Epidermal melanocyte (primary cell): ENCODE measurements around the gene SLFN13.
"Not testable (repeated sequence)": the region's sequence is repeated elsewhere in the genome, so short reads cannot be mapped to it uniquely, and the experiment has no call there.

Experiments used
- DNase-seq: peaks from one replicate; pipeline ENCODE4 v3.0.0; 2011; ENCODE audit warnings: low spot score; ENCODE audit not compliant: insufficient read length

SLFN13 gene

GRCh38 chr17:35448214-35448898 is at the start of gene SLFN13:
Gene SLFN13 (minus strand): TSS chr17:35448766. CDS start chr17:35445680, 3,086 bp downstream.
- DNase-seq = no peak

GRCh38 chr17:35496451-35497290 is 48.1 kb upstream of the SLFN13 start:
- DNase-seq = no peak

- DNase-seq = no peak
These were observed 44.5 kb upstream of the SLFN13 start for GRCh38 chr17:35493040-35493439.

GRCh38 chr17:35491417-35491816 is 42.9 kb upstream of the SLFN13 start:
- DNase-seq = no peak

- DNase-seq = no peak
These were observed 41.4 kb upstream of the SLFN13 start for GRCh38 chr17:35489944-35490343.

- DNase-seq = no peak
These were observed 40.4 kb upstream of the SLFN13 start for GRCh38 chr17:35488991-35489390.

GRCh38 chr17:35486920-35487732 is 38.6 kb upstream of the SLFN13 start:
- no peak for DNase-seq

GRCh38 chr17:35479271-35479670 is 30.7 kb upstream of the SLFN13 start:
- no peak for DNase-seq

- DNase-seq = no peak
These were observed 28.7 kb upstream of the SLFN13 start for GRCh38 chr17:35477248-35477647.

GRCh38 chr17:35476283-35476820 is 27.8 kb upstream of the SLFN13 start:
- no peak for DNase-seq

GRCh38 chr17:35468475-35468874 is 19.9 kb upstream of the SLFN13 start:
- DNase-seq = no peak

GRCh38 chr17:35467824-35468223 is 19.3 kb upstream of the SLFN13 start:
- DNase-seq = no peak

GRCh38 chr17:35460354-35460851 is 11.8 kb upstream of the SLFN13 start:
- DNase-seq = no peak

GRCh38 chr17:35454035-35454434 is 5.5 kb upstream of the SLFN13 start:
- DNase-seq = not testable (repeated sequence)

GRCh38 chr17:35453171-35453570 is 4.6 kb upstream of the SLFN13 start:
- no peak for DNase-seq

- no peak for DNase-seq
These were observed 885 bp upstream of the SLFN13 start for GRCh38 chr17:35449371-35449931.

- no peak for DNase-seq
These were observed 297 bp upstream of the SLFN13 start for GRCh38 chr17:35448899-35449227.

GRCh38 chr17:35447499-35447898 is 1.1 kb downstream of the SLFN13 start:
- DNase-seq = peak; percentile 38

GRCh38 chr17:35438433-35438832 is 10.1 kb downstream of the SLFN13 start:
- no peak for DNase-seq

GRCh38 chr17:35433075-35433894 is 15.3 kb downstream of the SLFN13 start:
- peak; percentile 54 for DNase-seq
